ENCODE results near the gene RAB11B.
"Not testable (repeated sequence)": the region's sequence is repeated elsewhere in the genome, so short reads cannot be mapped to it uniquely, and the experiment has no call there.

DNA sequence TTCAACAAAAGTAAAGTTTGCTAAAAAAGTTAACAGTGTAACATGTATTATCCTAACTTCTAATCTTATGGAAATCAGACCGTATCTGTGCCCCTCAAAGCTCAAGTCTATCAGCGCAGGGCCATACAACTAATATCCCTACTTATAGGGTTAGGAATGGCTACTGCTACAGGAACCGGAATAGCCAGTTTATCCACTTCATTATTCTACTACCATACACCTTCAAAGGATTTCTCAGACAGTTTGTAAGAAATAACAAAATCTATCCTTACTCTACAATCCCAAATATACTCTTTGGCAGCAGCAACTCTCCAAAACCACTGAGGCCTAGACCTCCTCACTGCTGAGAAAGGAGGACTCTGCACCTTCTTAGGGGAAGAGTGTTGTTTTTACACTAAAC lies 4.6 kb upstream of the RAB11B start:
- TF ChIP-seq GATA1 (IDR thresholded peaks at IDR 0.05; ENCODE audit: low read depth, low read length); POLR2A (IDR thresholded peaks at IDR 0.05; ENCODE audit: low read length): not testable (repeated sequence)
